SIG-M5 treated with dmso at 0.1 percent for 504 hours (cell line): ENCODE results near the gene PACS2.

Experiments
- DNase-seq: peaks from one replicate; lab custom pipeline; 2025; ENCODE audit not compliant: unreplicated experiment; lab: John Stamatoyannopoulos, UW

Gene PACS2

GRCh38 chr14:105398044-105398725 is 83.6 kb downstream of the PACS2 start, which contains the start of gene TEX22:
Gene TEX22, plus strand, starts transcription at chr14:105398538. Its CDS starts 803 bp downstream, at chr14:105399341.
- DNase-seq: peak; percentile 86

- peak; percentile 71 for DNase-seq
These were observed 84.3 kb downstream of the PACS2 start for GRCh38 chr14:105398726-105399465.

GRCh38 chr14:105399466-105399775 is 84.9 kb downstream of the PACS2 start:
- DNase-seq: no peak

- DNase-seq: no peak
These were observed 85.5 kb downstream of the PACS2 start for GRCh38 chr14:105400016-105400415.

- DNase-seq: no peak
These were observed 87.2 kb downstream of the PACS2 start for GRCh38 chr14:105401699-105402098.

GRCh38 chr14:105408592-105408991 is 94.0 kb downstream of the PACS2 start:
- no peak for DNase-seq

- DNase-seq: peak; percentile 28
These were observed 94.8 kb downstream of the PACS2 start for GRCh38 chr14:105409364-105409763.

GRCh38 chr14:105410642-105411016 is 96.1 kb downstream of the PACS2 start:
- DNase-seq: no peak

GRCh38 chr14:105411017-105411941 is 96.7 kb downstream of the PACS2 start:
- no peak for DNase-seq

- no peak for DNase-seq
These were observed 97.6 kb downstream of the PACS2 start for GRCh38 chr14:105411985-105412770.

- no peak for DNase-seq
These were observed 98.4 kb downstream of the PACS2 start for GRCh38 chr14:105412771-105413543.

- no peak for DNase-seq
These were observed 99.0 kb downstream of the PACS2 start for GRCh38 chr14:105413544-105413886.

GRCh38 chr14:105414456-105415371 is 100.2 kb downstream of the PACS2 start:
- DNase-seq: peak; percentile 46

- DNase-seq: no peak
These were observed 101.2 kb downstream of the PACS2 start for GRCh38 chr14:105415481-105416428.

- no peak for DNase-seq
These were observed 102.1 kb downstream of the PACS2 start for GRCh38 chr14:105416671-105417070.

- DNase-seq: no peak
These were observed 103.2 kb downstream of the PACS2 start for GRCh38 chr14:105417690-105418121.

GRCh38 chr14:105418269-105419194 is 104.0 kb downstream of the PACS2 start:
- DNase-seq: no peak
